Measurements from ENCODE around the gene ACTR3.

GRCh38 chr2:113962692-113963480, 73.0 kb downstream of the ACTR3 start:
- TF ChIP-seq CTCF (IDR thresholded peaks at IDR 0.05) = no peak
- no peak for TF ChIP-seq POLR2A (IDR thresholded peaks at IDR 0.05)
- no peak for TF ChIP-seq POLR2AphosphoS5 (IDR thresholded peaks at IDR 0.05)
